ENCODE measurements around the gene THUMPD3. TPM values are rescaled to one million over a fixed set of nuclear protein-coding genes. Genes with fewer than 3 reads are reported as not detected.

Gene THUMPD3
- total and polyA plus RNA-seq, 9 of the 15 experiments (the other 6 are each of a cell fraction or from before 2014, with no cell fraction given): 58.3 to 132 (median 113) TPM

DNA sequence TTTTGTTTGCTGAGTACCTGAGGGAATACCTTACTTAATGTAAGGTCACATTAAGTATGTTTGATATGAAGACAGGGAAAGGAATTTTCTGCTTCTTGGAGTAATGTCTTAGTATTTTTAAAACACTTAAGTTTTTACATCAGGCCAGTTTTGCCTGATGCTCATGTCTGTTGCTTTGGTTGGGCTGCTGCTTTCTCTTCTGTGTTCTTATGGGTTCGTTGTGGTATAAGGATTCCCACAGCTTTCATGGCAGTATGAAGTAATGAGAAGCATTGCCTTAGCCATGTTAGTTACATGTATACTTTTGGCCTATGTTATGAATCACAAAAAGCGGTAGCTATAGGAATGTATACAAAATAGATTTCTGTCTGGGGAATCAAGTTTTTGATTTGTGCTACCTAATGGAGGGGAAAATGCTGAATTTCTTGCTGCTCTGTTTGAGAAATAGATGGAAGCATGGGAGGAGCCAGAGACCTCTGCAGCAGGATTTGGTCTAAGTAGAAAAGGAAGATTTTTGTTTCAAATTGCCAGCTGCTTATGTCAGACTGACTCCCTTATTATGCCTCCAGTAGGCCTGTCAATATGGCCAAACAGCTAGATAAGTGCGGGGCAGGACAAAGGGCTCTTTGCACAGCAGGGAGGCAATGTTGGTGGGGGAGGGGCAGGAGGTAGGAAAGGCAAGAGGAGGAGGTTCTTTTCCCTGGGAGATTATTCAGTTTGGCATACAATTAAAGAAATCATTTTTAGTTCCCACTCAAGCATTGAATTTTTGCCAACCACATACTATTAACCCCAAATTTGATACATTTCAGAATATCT lies 39.8 kb downstream of the THUMPD3 start (continued):
- TF ChIP-seq, protein P1, sequence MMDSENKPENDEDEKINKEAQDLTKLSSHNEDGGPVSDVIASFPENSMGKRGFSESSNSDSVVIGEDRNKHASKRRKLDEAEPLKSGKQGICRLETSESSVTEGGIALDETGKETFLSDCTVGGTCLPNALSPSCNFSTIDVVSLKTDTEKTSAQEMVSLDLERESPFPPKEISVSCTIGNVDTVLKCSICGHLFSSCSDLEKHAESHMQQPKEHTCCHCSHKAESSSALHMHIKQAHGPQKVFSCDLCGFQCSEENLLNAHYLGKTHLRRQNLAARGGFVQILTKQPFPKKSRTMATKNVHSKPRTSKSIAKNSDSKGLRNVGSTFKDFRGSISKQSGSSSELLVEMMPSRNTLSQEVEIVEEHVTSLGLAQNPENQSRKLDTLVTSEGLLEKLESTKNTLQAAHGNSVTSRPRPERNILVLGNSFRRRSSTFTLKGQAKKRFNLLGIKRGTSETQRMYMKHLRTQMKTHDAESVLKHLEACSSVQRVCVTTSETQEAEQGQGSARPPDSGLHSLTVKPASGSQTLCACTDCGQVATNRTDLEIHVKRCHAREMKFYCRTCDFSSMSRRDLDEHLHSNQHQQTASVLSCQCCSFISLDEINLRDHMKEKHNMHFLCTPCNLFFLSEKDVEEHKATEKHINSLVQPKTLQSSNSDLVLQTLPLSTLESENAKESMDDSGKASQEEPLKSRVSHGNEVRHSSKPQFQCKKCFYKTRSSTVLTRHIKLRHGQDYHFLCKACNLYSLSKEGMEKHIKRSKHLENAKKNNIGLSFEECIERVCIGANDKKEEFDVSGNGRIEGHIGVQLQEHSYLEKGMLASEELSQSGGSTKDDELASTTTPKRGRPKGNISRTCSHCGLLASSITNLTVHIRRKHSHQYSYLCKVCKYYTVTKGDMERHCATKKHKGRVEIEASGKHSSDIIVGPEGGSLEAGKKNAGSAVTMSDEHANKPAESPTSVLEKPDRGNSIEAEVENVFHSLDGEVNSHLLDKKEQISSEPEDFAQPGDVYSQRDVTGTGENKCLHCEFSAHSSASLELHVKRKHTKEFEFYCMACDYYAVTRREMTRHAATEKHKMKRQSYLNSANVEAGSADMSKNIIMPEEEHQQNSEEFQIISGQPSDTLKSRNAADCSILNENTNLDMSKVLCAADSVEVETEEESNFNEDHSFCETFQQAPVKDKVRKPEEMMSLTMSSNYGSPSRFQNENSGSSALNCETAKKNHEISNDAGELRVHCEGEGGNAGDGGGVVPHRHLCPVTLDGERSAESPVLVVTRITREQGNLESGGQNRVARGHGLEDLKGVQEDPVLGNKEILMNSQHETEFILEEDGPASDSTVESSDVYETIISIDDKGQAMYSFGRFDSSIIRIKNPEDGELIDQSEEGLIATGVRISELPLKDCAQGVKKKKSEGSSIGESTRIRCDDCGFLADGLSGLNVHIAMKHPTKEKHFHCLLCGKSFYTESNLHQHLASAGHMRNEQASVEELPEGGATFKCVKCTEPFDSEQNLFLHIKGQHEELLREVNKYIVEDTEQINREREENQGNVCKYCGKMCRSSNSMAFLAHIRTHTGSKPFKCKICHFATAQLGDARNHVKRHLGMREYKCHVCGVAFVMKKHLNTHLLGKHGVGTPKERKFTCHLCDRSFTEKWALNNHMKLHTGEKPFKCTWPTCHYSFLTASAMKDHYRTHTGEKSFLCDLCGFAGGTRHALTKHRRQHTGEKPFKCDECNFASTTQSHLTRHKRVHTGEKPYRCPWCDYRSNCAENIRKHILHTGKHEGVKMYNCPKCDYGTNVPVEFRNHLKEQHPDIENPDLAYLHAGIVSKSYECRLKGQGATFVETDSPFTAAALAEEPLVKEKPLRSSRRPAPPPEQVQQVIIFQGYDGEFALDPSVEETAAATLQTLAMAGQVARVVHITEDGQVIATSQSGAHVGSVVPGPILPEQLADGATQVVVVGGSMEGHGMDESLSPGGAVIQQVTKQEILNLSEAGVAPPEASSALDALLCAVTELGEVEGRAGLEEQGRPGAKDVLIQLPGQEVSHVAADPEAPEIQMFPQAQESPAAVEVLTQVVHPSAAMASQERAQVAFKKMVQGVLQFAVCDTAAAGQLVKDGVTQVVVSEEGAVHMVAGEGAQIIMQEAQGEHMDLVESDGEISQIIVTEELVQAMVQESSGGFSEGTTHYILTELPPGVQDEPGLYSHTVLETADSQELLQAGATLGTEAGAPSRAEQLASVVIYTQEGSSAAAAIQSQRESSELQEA (IDR thresholded peaks at IDR 0.05; ENCODE audit: low read depth): no peak; the same call in 1 of the 2 replicates
- TF ChIP-seq FOXJ2 (tag; IDR thresholded peaks at IDR 0.05) (peak; percentile 32; the same call in 1 of the 2 replicates), HNRNPL (IDR thresholded peaks at IDR 0.05; ENCODE audit: low read depth, low read length) (no peak), TCF7 (IDR thresholded peaks at IDR 0.05; ENCODE audit: borderline replicate concordance) (no peak), NFE2L1 (tag; IDR thresholded peaks at IDR 0.05; ENCODE audit: borderline replicate concordance, low read depth) (no peak), HNRNPH1 (optimal IDR thresholded peaks at IDR 0.05; ENCODE audit: low read depth, low read length) (no peak), PCBP2 (IDR thresholded peaks at IDR 0.05; ENCODE audit: low read depth, low read length, poor library complexity, severe bottlenecking) (no peak), FOXJ3 (CRISPR knock-in tag; IDR thresholded peaks at IDR 0.05) (no peak), NCOA4 (IDR thresholded peaks at IDR 0.05; ENCODE audit: partially characterized antibody) (no peak)
- TF ChIP-seq, protein P2, sequence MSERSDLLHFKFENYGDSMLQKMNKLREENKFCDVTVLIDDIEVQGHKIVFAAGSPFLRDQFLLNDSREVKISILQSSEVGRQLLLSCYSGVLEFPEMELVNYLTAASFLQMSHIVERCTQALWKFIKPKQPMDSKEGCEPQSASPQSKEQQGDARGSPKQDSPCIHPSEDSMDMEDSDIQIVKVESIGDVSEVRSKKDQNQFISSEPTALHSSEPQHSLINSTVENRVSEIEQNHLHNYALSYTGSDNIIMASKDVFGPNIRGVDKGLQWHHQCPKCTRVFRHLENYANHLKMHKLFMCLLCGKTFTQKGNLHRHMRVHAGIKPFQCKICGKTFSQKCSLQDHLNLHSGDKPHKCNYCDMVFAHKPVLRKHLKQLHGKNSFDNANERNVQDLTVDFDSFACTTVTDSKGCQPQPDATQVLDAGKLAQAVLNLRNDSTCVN (CRISPR knock-in tag; IDR thresholded peaks at IDR 0.05): no peak
- TF ChIP-seq, protein P3, sequence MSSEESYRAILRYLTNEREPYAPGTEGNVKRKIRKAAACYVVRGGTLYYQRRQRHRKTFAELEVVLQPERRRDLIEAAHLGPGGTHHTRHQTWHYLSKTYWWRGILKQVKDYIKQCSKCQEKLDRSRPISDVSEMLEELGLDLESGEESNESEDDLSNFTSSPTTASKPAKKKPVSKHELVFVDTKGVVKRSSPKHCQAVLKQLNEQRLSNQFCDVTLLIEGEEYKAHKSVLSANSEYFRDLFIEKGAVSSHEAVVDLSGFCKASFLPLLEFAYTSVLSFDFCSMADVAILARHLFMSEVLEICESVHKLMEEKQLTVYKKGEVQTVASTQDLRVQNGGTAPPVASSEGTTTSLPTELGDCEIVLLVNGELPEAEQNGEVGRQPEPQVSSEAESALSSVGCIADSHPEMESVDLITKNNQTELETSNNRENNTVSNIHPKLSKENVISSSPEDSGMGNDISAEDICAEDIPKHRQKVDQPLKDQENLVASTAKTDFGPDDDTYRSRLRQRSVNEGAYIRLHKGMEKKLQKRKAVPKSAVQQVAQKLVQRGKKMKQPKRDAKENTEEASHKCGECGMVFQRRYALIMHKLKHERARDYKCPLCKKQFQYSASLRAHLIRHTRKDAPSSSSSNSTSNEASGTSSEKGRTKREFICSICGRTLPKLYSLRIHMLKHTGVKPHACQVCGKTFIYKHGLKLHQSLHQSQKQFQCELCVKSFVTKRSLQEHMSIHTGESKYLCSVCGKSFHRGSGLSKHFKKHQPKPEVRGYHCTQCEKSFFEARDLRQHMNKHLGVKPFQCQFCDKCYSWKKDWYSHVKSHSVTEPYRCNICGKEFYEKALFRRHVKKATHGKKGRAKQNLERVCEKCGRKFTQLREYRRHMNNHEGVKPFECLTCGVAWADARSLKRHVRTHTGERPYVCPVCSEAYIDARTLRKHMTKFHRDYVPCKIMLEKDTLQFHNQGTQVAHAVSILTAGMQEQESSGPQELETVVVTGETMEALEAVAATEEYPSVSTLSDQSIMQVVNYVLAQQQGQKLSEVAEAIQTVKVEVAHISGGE (CRISPR knock-in tag; IDR thresholded peaks at IDR 0.05): no peak
